GM18867 (cell line): ENCODE measurements around the gene PTPN4.
"Not testable (repeated sequence)": the region's sequence is repeated elsewhere in the genome, so short reads cannot be mapped to it uniquely, and the experiment has no call there.

ENCODE experiments used
- ATAC-seq: cut with Tn5 transposase; IDR thresholded peaks from one replicate; pipeline ENCODE4 v1.9.1; 2021; ENCODE audit warnings: mild to moderate bottlenecking, moderate library complexity; ENCODE audit not compliant: unreplicated experiment

The PTPN4 gene

DNA sequence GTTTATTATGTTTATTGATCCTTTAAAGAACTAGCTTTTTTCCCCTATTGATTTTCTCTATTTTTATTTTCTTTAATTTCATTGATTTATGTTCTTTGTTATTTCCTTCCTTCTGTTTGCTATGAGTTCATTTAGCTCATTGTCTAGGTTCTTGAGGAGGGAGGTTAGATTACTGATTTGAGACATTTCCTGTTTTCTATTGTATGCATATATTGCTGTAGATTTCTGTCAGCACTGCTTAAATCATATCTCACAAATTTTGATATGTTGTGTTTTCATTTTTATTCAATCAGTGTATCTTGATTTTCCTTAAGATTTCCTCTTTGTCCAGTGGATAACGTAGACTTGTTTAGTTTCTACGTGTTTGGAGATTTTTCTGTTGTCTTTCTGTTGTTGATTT lies 43.4 kb downstream of the PTPN4 start:
- no peak for ATAC-seq

DNA sequence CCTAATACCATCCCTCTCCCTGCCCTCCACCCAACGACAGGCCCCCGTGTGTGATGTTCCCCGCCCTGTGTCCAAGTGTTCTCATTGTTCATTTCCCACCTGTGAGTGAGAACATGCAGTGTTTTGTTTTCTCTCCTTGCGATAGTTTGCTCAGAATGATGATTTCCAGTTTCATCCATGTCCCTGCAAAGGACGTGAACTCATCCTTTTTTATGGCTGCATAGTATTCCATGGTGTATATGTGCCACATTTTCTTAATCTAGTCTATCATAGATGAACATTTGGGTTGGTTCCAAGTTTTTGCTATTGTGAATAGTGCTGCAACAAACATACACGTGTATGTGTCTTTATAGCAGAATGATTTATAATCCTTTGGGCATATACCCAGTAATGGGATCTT lies 44.7 kb downstream of the PTPN4 start:
- ATAC-seq: not testable (repeated sequence)

DNA sequence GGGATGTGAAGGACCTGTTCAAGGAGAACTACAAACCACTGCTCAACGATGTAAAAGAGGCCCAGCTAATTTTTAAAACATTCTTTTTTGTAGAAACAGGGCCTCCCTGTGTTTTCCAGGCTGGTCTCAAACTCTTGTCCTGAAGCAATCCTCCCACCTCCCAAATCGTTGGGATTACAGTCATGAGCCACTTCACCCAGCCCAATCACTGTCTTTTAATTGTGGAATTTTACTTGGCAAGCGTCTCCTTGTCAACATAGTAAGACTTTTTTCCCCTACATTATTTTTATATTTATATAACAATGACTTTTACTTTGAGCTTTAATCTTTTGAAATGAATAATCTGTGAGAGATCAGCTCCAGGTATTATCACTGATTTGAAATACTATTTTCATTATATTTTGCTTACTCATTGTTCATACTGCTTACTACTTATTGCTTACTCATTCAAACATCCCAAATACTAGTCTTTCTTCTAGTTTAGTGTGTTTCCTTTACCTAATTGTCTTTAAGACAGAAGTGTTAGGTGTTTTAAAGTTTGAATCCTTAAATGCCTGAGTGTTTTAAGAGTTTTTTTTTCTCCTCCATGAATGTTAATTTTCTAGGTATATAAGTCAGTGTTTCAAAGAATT lies 48.9 kb downstream of the PTPN4 start:
- ATAC-seq: no peak

DNA sequence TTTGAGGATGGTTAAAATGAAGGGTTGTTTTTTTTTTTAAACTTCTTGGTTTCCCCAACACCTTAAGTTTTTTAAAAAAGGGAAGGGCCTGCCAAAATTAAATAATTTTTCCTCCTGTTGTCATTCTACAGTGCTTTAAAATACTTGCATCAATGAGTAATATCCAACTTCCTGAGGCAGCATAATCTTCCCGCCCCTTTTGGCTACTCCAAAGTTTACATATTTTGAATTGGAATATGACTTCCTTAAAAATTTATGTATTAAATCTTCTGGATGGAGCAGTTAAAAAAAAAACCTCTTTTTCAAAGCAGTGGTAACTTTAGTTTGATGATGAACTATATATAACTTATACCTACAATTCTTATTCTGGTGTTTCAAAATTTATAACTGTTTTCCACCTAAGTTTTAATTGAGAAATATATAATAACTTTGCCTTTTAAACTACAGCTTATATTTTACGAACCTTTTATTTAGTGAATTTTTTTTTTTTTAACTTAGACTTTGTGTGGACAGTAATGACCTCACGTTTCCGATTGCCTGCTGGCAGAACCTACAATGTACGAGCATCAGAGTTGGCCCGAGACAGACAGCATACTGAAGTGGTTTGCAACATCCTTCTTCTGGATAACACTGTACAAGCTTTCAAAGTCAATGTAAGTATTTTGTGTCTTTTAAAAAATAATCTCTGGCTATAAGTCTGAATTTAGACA lies 49.8 kb downstream of the PTPN4 start:
- no peak for ATAC-seq

DNA sequence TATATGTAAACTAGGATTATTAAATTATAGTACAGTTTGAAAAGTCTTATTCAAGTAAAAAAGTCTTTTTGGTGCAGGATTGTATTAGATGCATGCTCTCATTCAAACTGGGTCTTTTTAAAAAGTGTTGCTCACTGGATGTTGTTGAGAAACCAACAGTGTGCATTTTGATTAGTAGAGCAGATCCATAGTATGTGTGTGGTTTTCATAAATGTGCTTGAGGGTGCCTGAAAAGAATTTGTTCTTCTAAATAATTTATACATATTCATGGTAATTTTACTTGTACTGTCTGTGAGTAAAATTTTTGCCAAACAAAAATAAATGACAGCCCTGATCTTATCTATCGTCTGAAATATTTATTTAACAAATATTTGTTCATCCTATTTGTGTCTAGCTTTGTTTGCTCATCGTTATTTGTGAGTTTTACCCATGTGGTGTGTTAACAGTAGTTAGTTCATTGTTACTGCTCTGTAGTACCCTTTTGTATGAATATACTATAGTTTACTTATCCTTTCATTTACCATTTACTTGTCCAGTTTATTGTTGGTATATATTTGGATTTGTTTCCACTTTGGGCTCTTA lies 50.4 kb downstream of the PTPN4 start:
- ATAC-seq: no peak

DNA sequence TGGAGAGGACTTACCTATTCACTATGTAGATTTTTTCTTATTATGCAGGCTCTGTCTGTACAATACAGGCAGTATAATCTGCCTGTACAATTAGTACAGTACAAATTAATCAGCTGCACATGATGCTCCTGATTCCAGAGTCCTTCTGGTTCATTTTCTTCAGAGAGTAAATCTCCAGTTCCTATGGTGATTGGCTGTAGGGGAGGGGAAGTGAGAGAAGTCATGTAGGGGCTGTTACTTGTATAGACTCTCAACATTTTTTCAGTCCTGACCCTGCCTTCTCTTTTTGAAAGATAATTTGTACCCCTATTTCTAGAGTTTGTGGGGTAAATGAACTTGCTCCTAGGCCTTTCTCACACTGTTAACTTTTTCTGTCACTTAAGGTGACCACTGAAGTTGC lies 54.5 kb downstream of the PTPN4 start:
- ATAC-seq: no peak

DNA sequence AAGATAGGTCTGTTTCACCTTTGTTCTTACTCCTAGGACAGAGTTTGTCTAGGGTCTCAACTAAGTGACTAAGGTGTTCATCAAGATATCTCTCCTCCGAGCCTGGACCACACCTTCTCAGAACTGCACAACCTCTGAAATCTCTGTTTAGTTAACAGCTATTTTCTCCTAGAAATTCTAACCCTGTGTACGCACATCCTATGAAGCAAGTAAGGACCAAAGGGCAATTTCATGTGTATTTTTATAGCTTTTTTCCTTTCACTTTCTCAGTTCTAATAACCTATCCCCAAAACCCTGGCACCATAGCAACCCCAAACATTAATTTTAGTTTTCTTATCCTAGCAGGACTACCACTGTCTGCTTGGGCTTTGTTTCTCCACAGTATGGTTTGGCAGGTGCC lies 59.1 kb downstream of the PTPN4 start:
- no peak for ATAC-seq

DNA sequence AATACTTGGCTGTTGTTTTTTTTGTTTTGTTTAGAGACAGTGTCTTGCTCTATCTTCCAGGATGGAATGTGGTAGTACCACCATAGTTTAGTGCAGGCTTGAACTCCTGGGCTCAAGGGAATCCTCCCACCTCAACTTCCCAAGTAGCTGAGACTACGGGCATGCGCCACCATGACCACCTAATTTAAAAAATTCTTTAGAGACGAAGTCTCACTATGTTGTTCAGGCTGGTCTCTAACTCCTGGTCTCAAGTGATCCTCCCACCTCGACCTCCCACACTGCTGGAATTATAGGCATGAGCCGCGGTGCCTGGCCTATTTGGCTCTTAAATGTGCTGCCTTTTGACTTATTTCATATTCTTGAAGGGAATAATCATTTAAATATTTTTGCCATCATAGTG lies 60.1 kb downstream of the PTPN4 start:
- ATAC-seq: no peak

DNA sequence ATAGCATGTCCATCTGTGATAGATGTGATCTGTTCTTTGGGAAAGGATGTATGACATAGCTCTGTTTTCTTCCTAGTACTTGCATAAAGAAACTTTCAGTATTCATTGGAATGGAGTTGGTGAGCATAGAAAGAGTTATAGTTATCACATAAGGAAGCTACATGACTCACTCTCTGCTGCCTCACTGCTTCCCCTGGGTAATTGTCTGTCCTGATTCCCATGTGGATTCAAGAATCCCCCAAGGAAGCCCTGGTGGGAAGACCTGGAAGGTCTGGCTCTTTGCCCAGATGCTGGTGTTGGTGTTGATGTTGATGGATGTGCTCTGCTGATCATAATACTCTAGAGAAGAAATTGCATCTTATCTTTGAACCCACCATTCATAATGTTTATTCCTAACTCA lies 60.6 kb downstream of the PTPN4 start:
- no peak for ATAC-seq

DNA sequence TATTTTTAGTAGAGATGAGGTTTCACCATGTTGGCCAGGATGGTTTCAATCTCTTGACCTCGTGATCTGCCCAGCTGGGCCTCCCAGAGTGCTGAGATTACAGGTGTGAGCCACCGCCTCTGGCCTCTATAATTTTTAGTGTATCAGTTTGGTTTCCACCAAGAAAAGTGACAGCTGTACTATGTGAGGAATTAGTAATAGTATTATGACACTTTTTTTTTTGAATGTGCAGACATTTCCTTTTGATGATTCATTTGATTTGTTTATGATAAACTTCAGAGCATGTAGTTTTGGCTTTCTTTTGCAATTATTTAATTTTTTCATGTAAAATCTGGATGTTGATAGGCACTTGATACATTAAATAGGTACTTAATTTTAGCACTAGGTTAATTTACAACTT lies 61.5 kb downstream of the PTPN4 start:
- ATAC-seq: no peak

DNA sequence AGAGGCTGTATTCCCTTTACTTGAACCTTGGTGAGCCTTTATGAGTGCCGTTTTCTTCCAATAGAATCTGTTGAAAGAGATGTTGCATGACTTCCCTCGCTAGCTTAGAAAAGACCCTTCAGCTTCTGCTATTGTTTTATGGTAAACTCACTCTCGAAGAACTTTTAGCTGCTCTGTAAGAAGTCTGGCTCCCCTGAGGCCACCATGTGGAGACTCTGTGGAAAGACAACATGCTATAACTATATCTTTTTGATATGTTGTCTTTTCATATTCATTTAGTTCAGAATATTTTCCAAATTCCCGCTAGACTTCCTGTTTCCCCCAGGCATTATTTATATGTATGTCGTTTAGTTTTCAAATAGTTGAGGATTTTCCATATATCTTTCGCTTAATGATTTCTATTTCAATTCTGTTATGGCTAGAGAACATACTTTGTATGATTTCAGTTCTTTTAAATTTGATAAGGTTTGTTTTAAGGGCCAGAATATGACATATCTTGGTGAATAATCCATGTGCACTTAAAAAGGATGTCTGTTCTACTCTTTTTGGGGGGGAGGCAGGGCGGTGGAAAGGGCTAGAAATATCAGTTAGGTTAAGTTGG lies 64.1 kb downstream of the PTPN4 start:
- ATAC-seq: peak; percentile 41

DNA sequence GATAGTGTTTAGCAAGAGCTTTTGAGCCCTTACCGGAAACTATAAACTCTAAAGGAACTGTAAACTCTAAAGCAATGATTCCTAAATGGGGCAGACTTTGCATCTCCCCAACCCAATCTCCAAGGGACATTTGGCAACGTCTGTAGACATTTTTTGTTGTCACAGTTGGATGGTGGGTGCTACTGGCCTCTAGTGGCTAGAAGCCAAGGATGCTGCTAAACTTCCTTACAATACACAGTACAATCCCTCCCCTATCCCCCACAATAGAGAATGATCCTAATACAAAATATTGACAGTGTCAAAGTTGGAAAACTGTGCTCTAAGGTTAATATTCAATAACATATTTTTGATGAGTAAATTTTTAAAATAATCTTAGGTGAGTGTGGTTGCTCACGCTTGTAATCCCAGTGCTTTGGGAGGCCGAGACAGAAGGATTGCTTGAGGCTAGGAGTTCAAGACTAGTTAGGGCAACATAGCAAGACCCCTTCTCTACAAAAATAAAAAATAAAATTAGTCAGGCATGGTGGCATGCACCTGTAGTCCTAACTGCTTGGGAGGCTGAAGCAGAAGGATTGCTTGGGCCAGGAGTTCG lies 66.7 kb downstream of the PTPN4 start:
- ATAC-seq: peak; percentile 84

DNA sequence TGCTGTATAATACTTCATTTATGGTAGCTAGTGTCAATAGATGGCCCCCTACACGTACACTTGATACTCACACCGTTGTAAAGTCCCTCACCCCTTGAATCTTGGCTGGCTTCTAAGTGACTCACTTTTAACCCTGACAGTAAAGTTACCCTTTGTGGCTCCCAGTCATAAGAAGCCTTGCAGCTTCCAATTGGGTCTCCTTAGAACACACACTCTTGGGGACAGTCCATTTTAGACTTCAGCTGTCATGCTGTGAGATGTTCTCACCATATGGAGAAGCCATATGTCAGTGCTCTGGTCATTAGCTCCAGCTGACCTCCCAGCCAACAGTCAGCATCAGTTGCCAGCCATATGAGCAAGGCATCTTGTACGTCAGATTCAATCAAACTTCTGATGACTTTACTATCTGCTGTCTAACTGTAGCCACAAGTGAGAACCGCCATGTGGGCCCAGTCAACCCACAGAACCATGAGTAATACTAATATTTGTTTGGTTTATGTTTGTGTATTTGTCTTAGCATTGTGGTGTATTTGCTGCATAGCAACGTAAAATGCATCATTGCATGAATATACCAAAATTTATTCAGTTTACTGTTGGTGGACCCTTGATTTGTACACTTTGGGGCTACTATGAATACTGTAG lies 68.3 kb downstream of the PTPN4 start:
- no peak for ATAC-seq

DNA sequence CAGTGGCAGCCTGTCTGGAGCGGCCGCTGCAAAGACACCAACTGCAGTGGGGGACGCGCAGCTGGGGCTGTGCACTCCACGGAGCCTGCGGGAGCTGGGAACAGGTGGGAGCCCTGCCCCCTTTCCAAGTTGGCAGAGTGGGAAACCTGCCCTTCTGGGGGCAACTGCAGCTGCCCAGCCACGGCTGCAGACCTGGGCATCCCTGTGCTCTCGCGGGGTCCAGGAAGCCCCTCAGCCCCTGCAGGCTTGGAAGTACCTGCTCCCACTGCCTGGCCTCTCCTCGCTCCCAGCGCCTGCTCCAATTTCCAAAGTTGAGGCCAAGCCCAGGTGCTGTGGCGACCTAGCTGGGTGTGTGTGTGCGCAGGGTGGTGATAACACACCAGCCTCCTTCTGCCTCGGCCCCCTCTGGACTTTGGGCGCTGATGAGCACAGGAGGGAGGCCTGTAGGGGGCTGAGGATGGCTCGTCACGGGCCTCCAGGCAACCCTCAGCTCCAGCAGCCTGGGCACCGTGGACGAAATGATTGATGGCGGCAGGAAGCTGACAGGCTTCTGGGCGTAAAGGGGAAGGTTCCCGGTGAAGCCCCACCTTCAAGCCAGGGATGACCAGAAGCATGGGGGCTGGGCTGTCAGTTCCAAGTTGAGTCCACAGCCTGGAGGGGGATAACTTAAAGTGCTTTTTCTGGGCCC lies 76.9 kb downstream of the PTPN4 start:
- no peak for ATAC-seq

DNA sequence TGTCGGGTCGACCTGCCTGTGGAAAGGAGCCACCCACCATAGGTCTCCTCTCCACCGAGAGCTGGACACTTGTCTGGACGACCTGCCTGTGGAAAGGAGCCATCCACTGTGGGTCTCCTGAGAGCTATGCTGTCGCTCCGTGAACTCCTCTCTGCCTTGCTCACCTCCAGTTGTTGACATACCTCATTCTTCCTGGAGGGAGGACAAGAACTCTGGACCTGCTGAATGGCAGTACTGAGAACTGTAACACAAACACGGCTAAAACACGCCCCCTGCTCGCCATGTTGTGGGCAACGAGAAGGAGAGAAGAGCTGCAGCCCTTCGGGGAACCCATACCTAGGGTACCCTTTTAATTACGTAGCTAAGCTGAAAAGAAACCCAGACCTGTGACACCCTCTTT lies 77.6 kb downstream of the PTPN4 start:
- no peak for ATAC-seq

DNA sequence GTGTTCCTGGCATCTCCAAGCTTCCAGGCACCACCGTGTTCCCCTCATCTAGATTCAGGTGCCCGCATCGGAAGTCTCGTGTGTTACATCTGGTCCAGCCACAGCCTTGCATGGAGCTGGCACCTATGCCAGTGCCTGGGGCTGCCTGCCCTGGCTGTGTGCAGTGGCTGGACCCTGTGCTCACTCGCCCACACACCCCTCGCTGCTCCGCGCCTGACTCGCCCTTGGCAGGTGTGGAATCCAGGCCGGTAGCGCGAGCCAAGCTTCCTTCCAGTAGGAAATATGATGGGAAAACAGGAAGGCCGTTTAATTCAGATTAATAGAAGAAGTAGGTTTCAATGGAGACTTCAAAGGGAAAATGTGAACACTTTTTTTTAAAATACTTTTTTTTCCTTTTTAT lies 78.0 kb downstream of the PTPN4 start:
- no peak for ATAC-seq

DNA sequence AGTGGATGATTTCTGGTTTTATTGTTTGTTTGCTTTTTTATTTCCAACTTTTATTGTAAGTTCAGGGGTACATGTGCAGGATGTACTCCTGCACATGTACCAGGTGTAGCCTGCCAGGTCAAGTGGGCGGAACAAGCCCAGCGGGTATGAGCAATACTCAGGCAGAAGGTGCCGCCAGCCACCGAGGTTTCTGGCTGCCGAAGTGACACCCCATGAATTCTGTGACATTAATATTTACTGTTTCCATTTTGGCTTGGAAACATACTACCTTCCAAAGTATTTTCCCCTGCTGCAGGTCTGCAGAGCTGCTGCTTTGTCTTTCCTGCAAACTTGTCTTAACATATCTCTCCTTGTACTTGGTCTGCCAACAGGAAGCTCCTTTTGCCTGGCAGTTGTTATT lies 78.5 kb downstream of the PTPN4 start:
- ATAC-seq: no peak

DNA sequence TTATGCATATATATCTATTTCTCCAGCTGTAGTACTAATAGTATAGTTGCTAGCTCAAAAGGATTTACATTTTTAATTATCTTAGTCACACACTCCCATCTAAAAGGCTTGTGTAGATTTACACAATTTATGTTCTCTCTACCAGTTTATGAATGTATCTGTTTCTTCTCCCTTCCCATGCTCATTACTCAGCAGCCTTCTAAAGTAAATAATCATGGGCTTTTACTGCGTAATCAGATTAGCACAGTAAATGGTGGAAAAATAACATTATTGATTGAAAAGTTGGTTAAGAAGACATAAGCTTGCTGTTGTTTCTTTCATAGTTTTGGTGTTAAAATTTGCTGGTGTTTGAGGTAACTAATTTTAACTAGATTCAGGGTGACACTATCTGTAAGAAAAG lies 81.8 kb downstream of the PTPN4 start:
- no peak for ATAC-seq

DNA sequence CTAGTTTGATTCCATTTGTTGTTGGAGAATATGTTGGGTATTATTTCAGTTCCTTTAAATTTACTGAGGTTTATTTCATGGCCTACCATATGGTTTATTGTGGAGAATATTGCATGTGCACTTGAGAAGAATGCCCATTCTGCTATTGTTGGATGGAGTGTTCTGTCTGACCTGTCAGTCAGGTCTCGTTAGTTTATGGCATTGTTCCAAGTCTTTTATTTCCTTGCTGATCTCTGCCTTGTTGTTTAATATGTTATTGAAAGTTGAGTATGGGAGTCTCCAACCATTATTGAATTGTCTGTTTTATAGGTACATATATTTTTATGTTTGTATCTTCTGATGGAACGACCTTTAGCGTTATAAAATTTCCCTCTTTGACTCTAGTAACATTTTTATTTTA lies 86.3 kb downstream of the PTPN4 start:
- ATAC-seq: no peak

DNA sequence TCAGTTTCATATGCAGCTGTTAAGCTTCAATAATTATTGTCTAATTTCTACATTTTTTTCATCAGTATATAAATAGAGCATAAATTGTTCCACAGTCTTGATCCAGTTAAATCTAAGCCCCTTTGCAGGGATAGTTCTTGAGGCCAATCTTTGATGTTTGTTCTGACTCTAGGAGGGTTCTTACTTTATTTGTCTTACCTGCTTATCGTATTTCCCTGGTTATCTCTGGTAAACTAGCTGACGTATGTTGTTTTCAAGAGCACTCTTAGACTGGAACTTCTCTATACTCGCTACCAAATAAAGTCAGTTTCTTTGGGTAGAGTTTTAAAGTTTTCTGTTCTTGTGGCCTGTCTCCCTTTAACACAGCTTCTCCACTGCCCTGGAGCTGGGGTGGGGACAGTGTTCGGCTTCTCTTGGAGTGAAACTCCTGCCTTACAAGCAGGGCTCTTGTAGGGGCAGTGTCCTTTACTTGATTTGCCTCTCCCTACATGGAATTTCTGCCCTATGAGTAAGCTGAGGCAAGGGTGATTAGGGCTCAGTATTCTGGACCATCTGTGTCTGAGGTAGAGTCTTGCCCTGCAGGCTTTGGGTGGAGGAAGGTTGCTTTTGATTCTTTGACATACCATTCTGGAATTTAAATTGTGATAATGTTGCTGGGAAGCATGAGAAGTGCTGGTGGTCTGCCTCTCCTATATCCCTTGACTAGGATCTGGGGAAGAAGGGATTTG lies 90.3 kb downstream of the PTPN4 start:
- no peak for ATAC-seq
